Measurements from ENCODE around the gene PIK3R2.
"Not testable (repeated sequence)": the region's sequence is repeated elsewhere in the genome, so short reads cannot be mapped to it uniquely, and the experiment has no call there.

DNA sequence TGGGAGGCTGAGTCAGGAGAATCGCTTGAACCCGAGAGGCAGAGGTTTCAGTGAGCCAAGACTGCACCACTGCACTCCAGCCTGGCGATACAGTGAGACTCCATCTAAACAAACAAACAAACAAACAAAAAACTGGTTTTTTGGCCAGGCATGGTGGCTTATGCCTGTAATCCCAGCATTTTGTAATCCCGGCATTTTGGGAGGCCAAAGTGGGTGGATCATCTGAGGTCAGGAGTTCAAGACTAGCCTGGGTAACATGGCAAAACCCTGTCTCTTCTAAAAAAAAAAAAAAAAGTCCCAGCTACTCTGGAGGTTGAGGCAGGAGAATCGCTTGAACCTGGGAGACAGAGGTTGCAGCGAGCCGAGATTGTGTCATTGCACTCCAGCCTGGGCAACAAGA lies 47.7 kb upstream of the PIK3R2 start:
- TF ChIP-seq, protein P1, sequence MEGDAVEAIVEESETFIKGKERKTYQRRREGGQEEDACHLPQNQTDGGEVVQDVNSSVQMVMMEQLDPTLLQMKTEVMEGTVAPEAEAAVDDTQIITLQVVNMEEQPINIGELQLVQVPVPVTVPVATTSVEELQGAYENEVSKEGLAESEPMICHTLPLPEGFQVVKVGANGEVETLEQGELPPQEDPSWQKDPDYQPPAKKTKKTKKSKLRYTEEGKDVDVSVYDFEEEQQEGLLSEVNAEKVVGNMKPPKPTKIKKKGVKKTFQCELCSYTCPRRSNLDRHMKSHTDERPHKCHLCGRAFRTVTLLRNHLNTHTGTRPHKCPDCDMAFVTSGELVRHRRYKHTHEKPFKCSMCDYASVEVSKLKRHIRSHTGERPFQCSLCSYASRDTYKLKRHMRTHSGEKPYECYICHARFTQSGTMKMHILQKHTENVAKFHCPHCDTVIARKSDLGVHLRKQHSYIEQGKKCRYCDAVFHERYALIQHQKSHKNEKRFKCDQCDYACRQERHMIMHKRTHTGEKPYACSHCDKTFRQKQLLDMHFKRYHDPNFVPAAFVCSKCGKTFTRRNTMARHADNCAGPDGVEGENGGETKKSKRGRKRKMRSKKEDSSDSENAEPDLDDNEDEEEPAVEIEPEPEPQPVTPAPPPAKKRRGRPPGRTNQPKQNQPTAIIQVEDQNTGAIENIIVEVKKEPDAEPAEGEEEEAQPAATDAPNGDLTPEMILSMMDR (IDR thresholded peaks at IDR 0.05; ENCODE audit: poor library complexity, severe bottlenecking), result not testable (repeated sequence)
- not testable (repeated sequence) for TF ChIP-seq MXI1 (conservative IDR thresholded peaks at IDR 0.05; ENCODE audit: poor library complexity, severe bottlenecking)

Data from neural cell (in vitro differentiated cells).